H1 (cell line): ENCODE measurements around the gene DIP2C. TPM values are rescaled to one million over a fixed set of nuclear protein-coding genes. Genes with fewer than 3 reads are reported as not detected.

Source experiments
- CTBP2 ChIP-seq: IDR thresholded peaks from 2 replicates; pipeline ENCODE4 v1.7.0; 2011; ENCODE audit warnings: borderline replicate concordance, mild to moderate bottlenecking, moderate library complexity, mixed read lengths, low read length; ENCODE audit not compliant: insufficient read depth, insufficient read length
- MAFK ChIP-seq: IDR thresholded peaks from 2 replicates; pipeline ENCODE4 v1.6.1; 2012; ENCODE audit warnings: low read depth, mild to moderate bottlenecking, improper control_type of control experiment, low read length
- RAD21 ChIP-seq, 2 experiments: IDR thresholded peaks in 1 of 2; conservative IDR thresholded peaks in 1 of 2; 2 replicates each; pipeline ENCODE4 v1.6.1; 2011; ENCODE audit warnings: low read depth in 2 of 2, low read length in 2 of 2, improper control_type of control experiment in 1 of 2, inconsistent platforms in 1 of 2, mild to moderate bottlenecking in 1 of 2, moderate library complexity in 1 of 2
- SAP30 ChIP-seq: fragments of 300-600 bp; sonication (generic); IDR thresholded peaks from 2 replicates; pipeline ENCODE4 v1.7.1; 2012; ENCODE audit warnings: low read length, moderate library complexity, mild to moderate bottlenecking, inconsistent platforms; ENCODE audit not compliant: insufficient read depth, insufficient replicate concordance
- TAF7 ChIP-seq: optimal IDR thresholded peaks from 2 replicates; pipeline ENCODE3; 2011; ENCODE audit warnings: low read depth, mild to moderate bottlenecking, inconsistent platforms, low read length, moderate library complexity, borderline replicate concordance
- polyA plus RNA-seq, 7 experiments: library from polyadenylated mRNA; depleted of rRNA in 3 of 7; stranded (reverse) in 5 of 7; unstranded in 2 of 7; fragments of >200 nt in 5 of 7; fragments of 200-250 nt in 2 of 7; gene quantifications; 1 replicate in 5 of 7; 2 replicates in 1 of 7; 4 replicates in 1 of 7; pipeline versions ENCODE4 v1.2.1 to v1.2.3, GENCODE V29; 2011 to 2013; ENCODE audit warnings: missing spikeins in 2 of 7, mixed read lengths in 2 of 7
- total RNA-seq: library from RNA; stranded (reverse); fragmentation: NEBNext Ultra II Directional; extraction: Animal tissue kit (Norgen Biotek cat#: 25700); gene quantifications from 2 replicates; pipeline ENCODE4 v1.2.1, GENCODE V29; 2021

Gene DIP2C
- total and polyA plus RNA-seq, 2 of the 8 experiments (the other 6 are each of a cell fraction or from before 2014, with no cell fraction given) = 3.8 to 9.3 TPM

- TF ChIP-seq SAP30 (no peak), MAFK (no peak), TAF7 (no peak), CTBP2 (no peak), RAD21 (IDR thresholded peaks at IDR 0.05 in 1 of 2, conservative IDR thresholded peaks at IDR 0.05 in 1 of 2; ENCODE audit: low read depth in 2 of 2, low read length in 2 of 2) (no peak)
These were observed 292.0 kb downstream of the DIP2C start (continued) for GRCh38 chr10:397321-398068.
